MCF 10A (cell line): ENCODE results near the gene MYZAP. TPM values are rescaled to one million over a fixed set of nuclear protein-coding genes. Genes with fewer than 3 reads are reported as not detected.

Source experiments
- BruUV-seq: library from RNA; stranded (reverse); fragments of 400-500 nt; replicated peaks from 2 replicates; lab custom pipeline; 2021; lab: Mats Ljungman, UMichigan
- CTCF ChIA-PET: fragments of 300-600 bp; sonication (Branson Sonifier 250); formaldehyde crosslinking; extraction: SDS; loops from one replicate; lab custom pipeline; 2021; ENCODE audit warnings: antibody characterized with exemption, inconsistent platforms; lab: Yijun Ruan, JAX
- POLR2A ChIA-PET: fragments of 300-600, 350-650 bp; sonication (Branson Sonifier 250); formaldehyde crosslinking; extraction: SDS; loops from one replicate; lab custom pipeline; 2020; ENCODE audit warnings: antibody characterized with exemption, inconsistent platforms; lab: Yijun Ruan, JAX
- DNase-seq: peaks from one replicate; pipeline ENCODE4 v3.0.0-alpha.2; 2018; ENCODE audit not compliant: unreplicated experiment
- H3K27ac Mint-ChIP-seq: one replicate; pipeline ENCODE4 v1.8.0; 2022; ENCODE audit warnings: mild to moderate bottlenecking, low read depth, mixed read lengths; ENCODE audit not compliant: unreplicated experiment
- H3K27me3 Mint-ChIP-seq: one replicate; pipeline ENCODE4 v1.8.0; 2022; ENCODE audit warnings: mixed read lengths; ENCODE audit not compliant: insufficient read depth, unreplicated experiment
- H3K36me3 Mint-ChIP-seq: one replicate; pipeline ENCODE4 v1.8.0; 2022; ENCODE audit warnings: mild to moderate bottlenecking, moderate library complexity, mixed read lengths; ENCODE audit not compliant: insufficient read depth, unreplicated experiment
- H3K4me1 Mint-ChIP-seq: one replicate; pipeline ENCODE4 v1.8.0; 2022; ENCODE audit warnings: mixed read lengths; ENCODE audit not compliant: insufficient read depth, unreplicated experiment
- H3K4me3 Mint-ChIP-seq: one replicate; pipeline ENCODE4 v1.8.0; 2022; ENCODE audit warnings: mild to moderate bottlenecking, moderate library complexity, mixed read lengths; ENCODE audit not compliant: unreplicated experiment
- H3K9me3 Mint-ChIP-seq: one replicate; pipeline ENCODE4 v1.8.0; 2022; ENCODE audit warnings: mixed read lengths; ENCODE audit not compliant: unreplicated experiment
- intact Hi-C: fragments of 100-400 bp; cut with micrococcal nuclease; formaldehyde crosslinking; loops from 2 replicates; pipeline ENCODE4 v1.14.1; 2022
- total RNA-seq: library from RNA; stranded (reverse); gene quantifications from 2 replicates; pipeline ENCODE4 v1.2.3, GENCODE V29; 2022
- TF ChIP-seq, protein P1 (sequence below): fragments of 200-600 bp; IDR thresholded peaks from one replicate; pipeline ENCODE4 v1.8.0; 2022; ENCODE audit warnings: antibody characterized with exemption, mild to moderate bottlenecking; ENCODE audit not compliant: unreplicated experiment

Gene MYZAP
- total RNA-seq, 1 experiment from 2014 or later = 1.3 TPM

DNA sequence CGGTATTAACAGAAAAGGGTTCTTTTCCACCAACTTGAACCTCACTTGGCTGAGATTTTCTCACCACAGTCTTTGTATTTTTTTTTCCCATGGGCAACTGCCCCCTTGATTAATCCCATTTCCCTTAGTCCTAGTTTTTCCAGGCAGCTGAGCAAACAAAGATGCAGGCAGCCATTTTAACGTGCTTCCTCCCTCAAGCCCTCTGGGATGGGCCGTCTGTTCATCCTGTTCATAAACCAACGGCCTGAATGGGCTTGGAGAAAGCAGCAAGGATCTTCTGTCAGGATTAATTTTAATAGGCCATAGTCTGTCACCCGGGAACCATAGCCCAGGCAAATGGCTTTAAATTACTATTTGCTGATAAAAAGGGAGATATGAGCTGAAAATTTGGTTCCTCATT, 104.4 kb downstream of the MYZAP start:
- H3K4me1 Mint-ChIP-seq = peaks cover 50% of the 10 kb centered on the region
- BruUV-seq = no TSS peak
- intact Hi-C loops = no loop called here
- CTCF ChIA-PET = interaction anchor here (1.0 to 1.8 kb wide), 3 partner anchors 10 to 137 kb away, joined by 3 to 6 read pairs (median 3); partner anchors contain the start of gene POLR2M
- H3K27me3 Mint-ChIP-seq = no peaks in the 10 kb centered on the region
- H3K27ac Mint-ChIP-seq = no peak overlapping the region
- H3K36me3 Mint-ChIP-seq = no peaks in the 10 kb centered on the region
- no peaks in the 10 kb centered on the region for H3K9me3 Mint-ChIP-seq
- TF ChIP-seq, protein P1, sequence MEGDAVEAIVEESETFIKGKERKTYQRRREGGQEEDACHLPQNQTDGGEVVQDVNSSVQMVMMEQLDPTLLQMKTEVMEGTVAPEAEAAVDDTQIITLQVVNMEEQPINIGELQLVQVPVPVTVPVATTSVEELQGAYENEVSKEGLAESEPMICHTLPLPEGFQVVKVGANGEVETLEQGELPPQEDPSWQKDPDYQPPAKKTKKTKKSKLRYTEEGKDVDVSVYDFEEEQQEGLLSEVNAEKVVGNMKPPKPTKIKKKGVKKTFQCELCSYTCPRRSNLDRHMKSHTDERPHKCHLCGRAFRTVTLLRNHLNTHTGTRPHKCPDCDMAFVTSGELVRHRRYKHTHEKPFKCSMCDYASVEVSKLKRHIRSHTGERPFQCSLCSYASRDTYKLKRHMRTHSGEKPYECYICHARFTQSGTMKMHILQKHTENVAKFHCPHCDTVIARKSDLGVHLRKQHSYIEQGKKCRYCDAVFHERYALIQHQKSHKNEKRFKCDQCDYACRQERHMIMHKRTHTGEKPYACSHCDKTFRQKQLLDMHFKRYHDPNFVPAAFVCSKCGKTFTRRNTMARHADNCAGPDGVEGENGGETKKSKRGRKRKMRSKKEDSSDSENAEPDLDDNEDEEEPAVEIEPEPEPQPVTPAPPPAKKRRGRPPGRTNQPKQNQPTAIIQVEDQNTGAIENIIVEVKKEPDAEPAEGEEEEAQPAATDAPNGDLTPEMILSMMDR = no peak
- H3K4me3 Mint-ChIP-seq = no peak overlapping the region
- POLR2A ChIA-PET = interaction anchor here (4.5 kb wide), 1 partner anchor 11 kb away, joined by 40 read pairs; the partner anchor contains the start of gene POLR2M
- no peak for DNase-seq

DNA sequence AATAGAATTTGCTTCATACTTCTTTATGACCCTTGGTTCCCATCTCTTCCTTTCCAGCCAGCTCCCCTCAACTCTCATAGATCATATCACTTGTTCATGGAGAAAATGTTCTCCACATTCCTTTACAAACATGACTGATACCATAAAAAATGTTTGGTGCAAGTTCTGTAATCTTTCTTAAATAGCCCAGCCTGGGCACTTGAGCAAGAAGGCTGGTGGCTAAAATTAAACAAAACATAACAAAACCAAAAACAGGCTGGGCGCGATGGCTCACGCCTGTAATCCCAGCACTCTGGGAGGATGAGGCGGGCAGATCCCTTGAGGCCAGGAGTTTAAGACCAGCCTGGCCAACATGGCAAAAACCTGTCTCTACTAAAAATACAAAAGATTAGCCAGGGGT, 105.9 kb downstream of the MYZAP start:
- DNase-seq = peak; percentile 49
- Mint-ChIP-seq H3K4me3 (no peak overlapping the region), H3K27ac (peak overlapping the region; percentile 17), H3K9me3 (no peaks in the 10 kb centered on the region), H3K4me1 (peaks cover 37% of the 10 kb centered on the region), H3K36me3 (no peaks in the 10 kb centered on the region), H3K27me3 (no peaks in the 10 kb centered on the region)
- intact Hi-C loops = no loop called here
- ChIA-PET POLR2A (interaction anchor here (0.6 to 4.5 kb wide), 3 partner anchors 9 to 124 kb away, joined by 3 to 40 read pairs (median 3); partner anchors contain the start of gene POLR2M), CTCF (interaction anchor here (0.6 to 1.8 kb wide), 4 partner anchors 8 to 106 kb away, joined by 3 to 6 read pairs (median 3); partner anchors contain the start of gene POLR2M)
- TF ChIP-seq, protein P1 = no peak
- no TSS peak for BruUV-seq

DNA sequence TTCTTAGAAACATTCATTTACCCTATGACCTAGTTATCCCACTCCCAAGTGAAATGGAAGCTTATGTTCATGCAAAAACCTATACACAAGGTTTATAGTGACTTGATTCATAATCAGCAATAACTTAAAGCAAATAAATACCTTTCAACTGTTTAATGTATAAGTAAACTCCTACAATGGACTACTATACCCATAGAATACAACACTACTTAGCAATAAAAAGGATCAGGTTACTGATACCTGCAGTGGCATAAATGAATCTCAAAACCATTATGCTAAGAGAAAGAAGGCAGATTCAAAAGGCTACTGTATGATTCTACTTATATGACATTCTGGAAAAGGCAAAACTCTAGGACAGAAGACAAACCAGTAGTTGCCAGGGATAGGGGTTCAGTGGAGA, 106.5 kb downstream of the MYZAP start:
- no peak overlapping the region for H3K4me3 Mint-ChIP-seq
- TF ChIP-seq, protein P1 = no peak
- H3K27ac Mint-ChIP-seq = no peak overlapping the region
- no peaks in the 10 kb centered on the region for H3K27me3 Mint-ChIP-seq
- intact Hi-C loops = no loop called here
- peaks cover 39% of the 10 kb centered on the region for H3K4me1 Mint-ChIP-seq
- H3K36me3 Mint-ChIP-seq = no peaks in the 10 kb centered on the region
- H3K9me3 Mint-ChIP-seq = no peaks in the 10 kb centered on the region
- no peak for DNase-seq
- POLR2A ChIA-PET = interaction anchor here (0.7 to 4.5 kb wide), 2 partner anchors 8 to 123 kb away, joined by 3 to 40 read pairs; partner anchors contain the start of gene POLR2M
- CTCF ChIA-PET = no interaction called here
- no TSS peak for BruUV-seq

DNA sequence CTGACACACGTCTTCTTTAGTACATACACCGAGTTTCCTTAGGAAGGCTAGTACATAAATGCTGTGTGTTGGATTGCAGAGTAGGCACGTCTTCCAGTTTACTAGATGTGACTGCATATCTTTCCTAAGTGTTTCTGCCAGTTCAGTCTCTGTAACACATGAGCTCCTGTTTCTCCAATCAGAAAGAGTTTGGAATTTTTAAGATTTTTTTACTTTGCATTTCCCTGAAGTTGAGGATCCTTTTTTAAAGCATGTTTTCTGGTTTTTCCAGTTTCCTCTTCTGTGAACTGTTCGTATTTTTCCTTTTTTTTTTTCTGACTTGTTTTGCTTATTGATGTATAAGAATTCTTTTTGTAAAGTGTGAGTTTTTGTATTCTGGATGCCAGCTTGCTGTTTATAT, 107.3 kb downstream of the MYZAP start:
- H3K27ac Mint-ChIP-seq = no peak overlapping the region

More for the DNA sequence above, 107.3 kb downstream of the MYZAP start:
- BruUV-seq = no TSS peak
- DNase-seq = no peak
- intact Hi-C loops = no loop called here
- H3K4me3 Mint-ChIP-seq = no peak overlapping the region
- H3K4me1 Mint-ChIP-seq = peaks cover 44% of the 10 kb centered on the region
- H3K9me3 Mint-ChIP-seq = no peaks in the 10 kb centered on the region
- H3K36me3 Mint-ChIP-seq = no peaks in the 10 kb centered on the region
- CTCF ChIA-PET = interaction anchor here (0.5 to 1.1 kb wide), 3 partner anchors 18 to 56 kb away, joined by 4 read pairs; no protein-coding TSS in a partner anchor
- no peaks in the 10 kb centered on the region for H3K27me3 Mint-ChIP-seq
- TF ChIP-seq, protein P1 = no peak
- POLR2A ChIA-PET = interaction anchor here (0.6 kb wide), 1 partner anchor 50 kb away, joined by 3 read pairs; no protein-coding TSS in a partner anchor
